Measurements from ENCODE around the gene DHX32.
"Not testable (repeated sequence)": the region's sequence is repeated elsewhere in the genome, so short reads cannot be mapped to it uniquely, and the experiment has no call there.

DNA sequence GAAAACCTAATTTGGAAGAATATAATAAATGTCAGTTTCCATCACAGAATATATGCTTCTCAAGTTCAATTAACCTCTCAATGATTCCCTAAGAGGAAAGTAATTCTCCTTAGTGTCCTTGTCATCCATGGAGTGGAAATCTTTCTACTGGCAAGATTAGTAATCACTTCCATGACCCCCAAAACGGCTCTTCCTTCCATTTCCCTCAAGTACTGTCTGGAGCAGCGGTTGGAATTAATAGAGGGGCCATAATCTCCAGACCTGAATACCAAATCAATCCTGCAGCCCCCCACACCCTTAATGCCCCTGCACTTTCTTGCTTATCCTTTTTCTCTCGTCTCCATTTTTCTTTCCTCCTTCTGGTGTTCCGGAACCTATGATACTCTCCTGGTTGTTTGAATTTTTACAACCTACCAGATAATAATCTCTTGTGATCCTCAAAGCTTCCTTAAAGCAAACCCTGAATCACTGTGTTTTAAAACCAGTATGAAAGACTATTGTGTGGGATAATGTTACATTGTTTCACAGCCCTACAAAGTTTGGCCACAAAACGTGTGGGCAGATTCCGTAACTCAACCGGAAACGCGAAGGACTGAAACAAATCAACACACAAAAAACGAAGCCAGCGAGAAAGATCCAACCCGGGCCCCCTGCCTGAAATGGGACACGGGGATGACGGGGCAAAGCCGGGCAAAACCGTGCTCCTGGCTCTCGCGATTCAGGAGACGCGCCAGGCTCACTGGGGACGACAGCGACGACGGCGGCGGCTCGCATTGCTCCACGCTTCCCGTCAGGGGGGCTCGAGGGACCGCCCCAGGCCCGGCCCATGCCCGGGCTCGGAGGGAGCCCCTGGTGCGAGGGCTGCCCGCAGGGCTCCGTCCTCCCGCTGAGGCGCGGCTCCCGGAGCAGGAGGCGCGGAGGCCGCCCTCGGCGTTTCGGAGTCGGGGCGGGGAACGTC is 14.3 kb upstream of the DHX32 start:
- TF ChIP-seq, protein P1, sequence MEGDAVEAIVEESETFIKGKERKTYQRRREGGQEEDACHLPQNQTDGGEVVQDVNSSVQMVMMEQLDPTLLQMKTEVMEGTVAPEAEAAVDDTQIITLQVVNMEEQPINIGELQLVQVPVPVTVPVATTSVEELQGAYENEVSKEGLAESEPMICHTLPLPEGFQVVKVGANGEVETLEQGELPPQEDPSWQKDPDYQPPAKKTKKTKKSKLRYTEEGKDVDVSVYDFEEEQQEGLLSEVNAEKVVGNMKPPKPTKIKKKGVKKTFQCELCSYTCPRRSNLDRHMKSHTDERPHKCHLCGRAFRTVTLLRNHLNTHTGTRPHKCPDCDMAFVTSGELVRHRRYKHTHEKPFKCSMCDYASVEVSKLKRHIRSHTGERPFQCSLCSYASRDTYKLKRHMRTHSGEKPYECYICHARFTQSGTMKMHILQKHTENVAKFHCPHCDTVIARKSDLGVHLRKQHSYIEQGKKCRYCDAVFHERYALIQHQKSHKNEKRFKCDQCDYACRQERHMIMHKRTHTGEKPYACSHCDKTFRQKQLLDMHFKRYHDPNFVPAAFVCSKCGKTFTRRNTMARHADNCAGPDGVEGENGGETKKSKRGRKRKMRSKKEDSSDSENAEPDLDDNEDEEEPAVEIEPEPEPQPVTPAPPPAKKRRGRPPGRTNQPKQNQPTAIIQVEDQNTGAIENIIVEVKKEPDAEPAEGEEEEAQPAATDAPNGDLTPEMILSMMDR (IDR thresholded peaks at IDR 0.05), result not testable (repeated sequence)
- not testable (repeated sequence) for TF ChIP-seq EZH2 (IDR thresholded peaks at IDR 0.05; ENCODE audit: borderline replicate concordance, insufficient read depth, low read depth, low read length, poor library complexity, severe bottlenecking)
